Measurements from ENCODE around the gene PLA1A. TPM values are rescaled to one million over a fixed set of nuclear protein-coding genes. Genes with fewer than 3 reads are reported as not detected.

The PLA1A gene
- total RNA-seq, 5 donors from 2014 or later (not counting 1 experiment from before 2014, with no cell fraction given), result not detected

DNA sequence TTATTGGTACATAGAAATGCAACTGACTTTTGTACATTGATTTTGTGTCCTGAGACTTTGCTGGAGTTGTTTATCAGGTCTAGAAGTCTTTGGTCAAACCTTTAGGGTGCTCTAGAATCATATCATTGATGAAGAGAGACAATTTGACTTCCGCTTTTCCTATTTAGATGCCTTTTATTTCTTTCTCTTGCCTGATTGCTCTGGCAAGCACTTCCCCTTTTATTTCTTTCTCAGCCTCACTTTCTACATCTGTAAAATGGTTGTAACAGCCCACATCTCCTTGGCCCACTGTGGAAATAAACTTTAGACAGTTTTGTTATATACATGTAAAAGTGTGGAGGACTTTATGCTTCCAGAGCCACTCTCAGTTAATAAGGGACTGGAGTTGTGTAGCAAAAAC is 14.0 kb downstream of the PLA1A start:
- no peaks in the 10 kb centered on the region for H3K9me3 ChIP-seq
- no peaks in the 10 kb centered on the region for H3K4me1 ChIP-seq (ENCODE audit: control insufficient read depth in 1 of 2, extremely low read depth in 1 of 2, insufficient read depth in 2 of 2, low read length in 2 of 2)
- WGBS (ENCODE audit: insufficient coverage), result no CpG with 5 or more reads among the region's 1 CpG
- ATAC-seq (replicated peaks in 1 of 4) (no peak), DNase-seq (no peak)
- no peaks in the 10 kb centered on the region for H3K36me3 ChIP-seq (ENCODE audit: control insufficient read depth in 2 of 2, extremely low read depth in 1 of 2, insufficient read depth in 1 of 2, low read length in 1 of 2)
- no peaks in the 10 kb centered on the region for H3K4me1 Mint-ChIP-seq
- no peak overlapping the region for H3K27ac Mint-ChIP-seq
- no peak overlapping the region for H3K4me3 Mint-ChIP-seq
- peaks cover 19 to 31% of the 10 kb centered on the region in 2 donors for H3K27me3 Mint-ChIP-seq
- no peak overlapping the region for H3K27ac ChIP-seq (ENCODE audit: low read length)
- no peaks in the 10 kb centered on the region for H3K36me3 Mint-ChIP-seq
- peaks cover 0 to 9% of the 10 kb centered on the region in 2 experiments for H3K27me3 ChIP-seq (replicated peaks in 1 of 2; ENCODE audit: control insufficient read depth in 2 of 2, extremely low read depth in 1 of 2, insufficient read depth in 2 of 2, low read length in 1 of 2)
- no peak overlapping the region for H3K4me3 ChIP-seq (ENCODE audit: control insufficient read depth in 1 of 2, extremely low read depth in 1 of 2, low read length in 1 of 2)
- CTCF ChIA-PET, result no interaction called here
- POLR2A ChIA-PET, result no interaction called here
- no peaks in the 10 kb centered on the region for H3K9me3 Mint-ChIP-seq

DNA sequence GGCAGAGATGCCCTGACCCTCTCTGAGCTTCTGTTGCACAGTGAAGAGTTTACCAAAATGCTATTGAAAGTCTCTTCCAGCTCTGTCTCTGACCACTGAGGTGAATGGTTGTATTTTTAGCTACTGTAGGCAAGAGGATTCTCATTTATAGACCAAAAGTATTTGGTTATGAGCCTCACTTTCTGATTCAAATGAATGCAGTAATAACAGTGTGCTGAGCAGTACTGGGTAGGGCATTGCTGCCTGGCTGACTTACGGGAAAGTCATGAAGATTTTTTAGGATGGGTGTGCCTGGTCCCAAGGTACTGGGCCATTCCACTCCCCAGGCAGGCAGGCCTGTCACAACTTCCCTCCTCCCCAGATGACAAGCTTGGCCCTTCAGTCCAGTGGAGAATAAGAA is 15.5 kb downstream of the PLA1A start:
- Histone ChIP-seq H3K4me3 (ENCODE audit: control insufficient read depth in 1 of 2, extremely low read depth in 1 of 2, low read length in 1 of 2) (no peak overlapping the region), H3K27me3 (replicated peaks in 1 of 2; ENCODE audit: control insufficient read depth in 2 of 2, extremely low read depth in 1 of 2, insufficient read depth in 2 of 2, low read length in 1 of 2) (peaks cover 0 to 7% of the 10 kb centered on the region in 2 experiments), H3K36me3 (ENCODE audit: control insufficient read depth in 2 of 2, extremely low read depth in 1 of 2, insufficient read depth in 1 of 2, low read length in 1 of 2) (no peaks in the 10 kb centered on the region), H3K27ac (ENCODE audit: low read length) (no peak overlapping the region), H3K4me1 (ENCODE audit: control insufficient read depth in 1 of 2, extremely low read depth in 1 of 2, insufficient read depth in 2 of 2, low read length in 2 of 2) (no peaks in the 10 kb centered on the region), H3K9me3 (no peaks in the 10 kb centered on the region)
- no peaks in the 10 kb centered on the region for H3K36me3 Mint-ChIP-seq
- no peaks in the 10 kb centered on the region for H3K4me1 Mint-ChIP-seq
- ATAC-seq (replicated peaks in 1 of 4) (no peak), DNase-seq (no peak)
- no peak overlapping the region for H3K27ac Mint-ChIP-seq
- no peaks in the 10 kb centered on the region for H3K9me3 Mint-ChIP-seq
- POLR2A ChIA-PET, result no interaction called here
- WGBS (ENCODE audit: insufficient coverage), result no CpG with 5 or more reads among the region's 1 CpG
- peaks cover 17 to 27% of the 10 kb centered on the region in 2 donors for H3K27me3 Mint-ChIP-seq
- no peak overlapping the region for H3K4me3 Mint-ChIP-seq
- CTCF ChIA-PET, result no interaction called here

DNA sequence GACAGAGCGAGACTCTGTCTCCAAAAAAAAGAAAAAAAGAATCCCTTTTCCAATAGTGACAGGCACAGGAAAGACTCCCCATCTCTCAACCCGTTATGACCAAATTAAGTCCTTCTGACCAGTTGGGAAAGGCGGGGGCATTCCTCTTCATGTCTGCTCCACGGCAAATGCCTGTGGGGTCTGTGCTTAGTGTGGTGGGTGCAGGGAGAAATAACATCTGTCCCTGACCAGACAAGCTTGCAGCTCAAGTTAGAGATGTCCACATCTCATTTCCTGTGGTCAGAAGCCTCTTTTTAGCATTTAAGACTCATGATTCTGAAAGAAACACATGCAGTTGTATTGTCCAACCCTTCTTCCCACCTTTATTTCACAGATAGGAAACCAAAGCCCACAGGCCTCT is 16.2 kb downstream of the PLA1A start:
- 100% methylated on average over 1 of the region's 4 CpGs for WGBS (ENCODE audit: insufficient coverage)
- DNase-seq (no peak), ATAC-seq (replicated peaks in 1 of 4) (no peak)
- CTCF ChIA-PET, result interaction anchor here in 1 of 2 donors (0.7 kb wide), 1 partner anchor 951 kb away, joined by 6 read pairs; no protein-coding TSS in a partner anchor
- no peaks in the 10 kb centered on the region for H3K36me3 Mint-ChIP-seq
- Histone ChIP-seq H3K4me1 (ENCODE audit: control insufficient read depth in 1 of 2, extremely low read depth in 1 of 2, insufficient read depth in 2 of 2, low read length in 2 of 2) (no peaks in the 10 kb centered on the region), H3K36me3 (ENCODE audit: control insufficient read depth in 2 of 2, extremely low read depth in 1 of 2, insufficient read depth in 1 of 2, low read length in 1 of 2) (no peaks in the 10 kb centered on the region), H3K27ac (ENCODE audit: low read length) (no peak overlapping the region), H3K9me3 (no peaks in the 10 kb centered on the region), H3K4me3 (ENCODE audit: control insufficient read depth in 1 of 2, extremely low read depth in 1 of 2, low read length in 1 of 2) (no peak overlapping the region), H3K27me3 (replicated peaks in 1 of 2; ENCODE audit: control insufficient read depth in 2 of 2, extremely low read depth in 1 of 2, insufficient read depth in 2 of 2, low read length in 1 of 2) (peaks cover 0 to 10% of the 10 kb centered on the region in 2 experiments)
- H3K27me3 Mint-ChIP-seq, result peaks cover 13 to 23% of the 10 kb centered on the region in 2 donors
- no peak overlapping the region for H3K27ac Mint-ChIP-seq
- H3K4me1 Mint-ChIP-seq, result no peaks in the 10 kb centered on the region
- POLR2A ChIA-PET, result no interaction called here
- H3K4me3 Mint-ChIP-seq, result no peak overlapping the region
- no peaks in the 10 kb centered on the region for H3K9me3 Mint-ChIP-seq

DNA sequence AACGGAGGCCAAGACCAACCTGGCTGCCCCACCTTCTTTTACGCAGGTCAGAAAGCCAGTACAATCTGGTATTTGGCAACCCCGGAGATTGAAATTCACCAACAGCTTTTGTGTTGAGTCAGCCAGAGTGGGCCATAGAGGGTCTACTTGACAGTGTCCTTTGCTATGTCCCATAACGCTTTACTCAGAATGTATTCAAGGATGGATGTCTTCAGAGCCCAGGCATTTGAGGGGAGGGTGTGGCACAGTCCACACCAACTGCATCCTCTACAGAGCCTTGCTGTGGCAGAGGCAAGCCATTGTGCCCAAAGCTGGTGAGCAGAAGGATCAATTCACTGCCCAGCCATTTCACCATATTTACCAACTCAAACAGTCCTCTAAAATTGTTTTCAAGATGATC is 18.4 kb downstream of the PLA1A start:
- Mint-ChIP-seq H3K27ac (no peak overlapping the region), H3K4me3 (no peak overlapping the region), H3K4me1 (no peaks in the 10 kb centered on the region), H3K36me3 (no peaks in the 10 kb centered on the region), H3K27me3 (peaks cover 10 to 32% of the 10 kb centered on the region in 2 donors), H3K9me3 (no peaks in the 10 kb centered on the region)
- CTCF ChIA-PET, result no interaction called here
- H3K4me1 ChIP-seq (ENCODE audit: control insufficient read depth in 1 of 2, extremely low read depth in 1 of 2, insufficient read depth in 2 of 2, low read length in 2 of 2), result no peaks in the 10 kb centered on the region
- H3K27me3 ChIP-seq (replicated peaks in 1 of 2; ENCODE audit: control insufficient read depth in 2 of 2, extremely low read depth in 1 of 2, insufficient read depth in 2 of 2, low read length in 1 of 2), result peaks cover 0 to 16% of the 10 kb centered on the region in 2 experiments
- H3K4me3 ChIP-seq (ENCODE audit: control insufficient read depth in 1 of 2, extremely low read depth in 1 of 2, low read length in 1 of 2), result no peak overlapping the region
- no peak overlapping the region for H3K27ac ChIP-seq (ENCODE audit: low read length)
- POLR2A ChIA-PET, result no interaction called here
- DNase-seq (no peak), ATAC-seq (replicated peaks in 1 of 4) (no peak)
- H3K36me3 ChIP-seq (ENCODE audit: control insufficient read depth in 2 of 2, extremely low read depth in 1 of 2, insufficient read depth in 1 of 2, low read length in 1 of 2), result no peaks in the 10 kb centered on the region
- 70% methylated on average over 3 of the region's 4 CpGs for WGBS (ENCODE audit: insufficient coverage)
- H3K9me3 ChIP-seq, result no peaks in the 10 kb centered on the region

GRCh38 chr3:119619094-119619493 is 21.4 kb downstream of the PLA1A start:
- Histone ChIP-seq H3K4me3 (ENCODE audit: control insufficient read depth in 1 of 2, extremely low read depth in 1 of 2, low read length in 1 of 2) (no peak overlapping the region), H3K9me3 (no peaks in the 10 kb centered on the region), H3K27me3 (replicated peaks in 1 of 2; ENCODE audit: control insufficient read depth in 2 of 2, extremely low read depth in 1 of 2, insufficient read depth in 2 of 2, low read length in 1 of 2) (peaks cover 0 to 12% of the 10 kb centered on the region in 2 experiments), H3K4me1 (ENCODE audit: control insufficient read depth in 1 of 2, extremely low read depth in 1 of 2, insufficient read depth in 2 of 2, low read length in 2 of 2) (no peaks in the 10 kb centered on the region), H3K27ac (ENCODE audit: low read length) (no peak overlapping the region), H3K36me3 (ENCODE audit: control insufficient read depth in 2 of 2, extremely low read depth in 1 of 2, insufficient read depth in 1 of 2, low read length in 1 of 2) (no peaks in the 10 kb centered on the region)
- peaks cover 3 to 16% of the 10 kb centered on the region in 2 donors for H3K27me3 Mint-ChIP-seq
- no peak overlapping the region for H3K4me3 Mint-ChIP-seq
- H3K36me3 Mint-ChIP-seq, result no peaks in the 10 kb centered on the region
- DNase-seq (no peak), ATAC-seq (replicated peaks in 1 of 4) (no peak)
- no peak overlapping the region for H3K27ac Mint-ChIP-seq
- CTCF ChIA-PET, result no interaction called here
- no peaks in the 10 kb centered on the region for H3K9me3 Mint-ChIP-seq
- H3K4me1 Mint-ChIP-seq, result no peaks in the 10 kb centered on the region
- POLR2A ChIA-PET, result no interaction called here
- WGBS (ENCODE audit: insufficient coverage), result 80% methylated on average over 5 of the region's 7 CpGs

DNA sequence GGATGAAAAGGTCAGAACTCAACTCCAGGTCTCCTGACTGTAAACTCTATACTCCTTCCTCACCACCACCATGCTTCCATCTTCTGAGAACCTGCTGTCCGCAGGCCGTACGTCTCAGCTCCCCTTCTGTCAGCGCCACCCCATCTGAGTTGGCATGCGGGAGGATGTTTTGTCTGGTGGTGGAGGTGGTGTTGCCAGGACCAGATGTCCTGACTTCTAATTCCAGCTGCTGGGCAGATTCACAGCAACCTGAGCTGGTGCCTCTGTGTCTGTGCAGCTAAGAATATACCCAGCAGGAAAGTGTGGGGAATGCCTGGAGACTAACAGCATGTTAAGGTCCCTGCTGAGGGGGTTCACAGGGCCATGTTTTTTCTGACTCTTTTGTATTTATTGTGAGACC is 23.2 kb downstream of the PLA1A start:
- Histone ChIP-seq H3K27ac (ENCODE audit: low read length) (no peak overlapping the region), H3K4me1 (ENCODE audit: control insufficient read depth in 1 of 2, extremely low read depth in 1 of 2, insufficient read depth in 2 of 2, low read length in 2 of 2) (no peaks in the 10 kb centered on the region), H3K4me3 (ENCODE audit: control insufficient read depth in 1 of 2, extremely low read depth in 1 of 2, low read length in 1 of 2) (no peak overlapping the region), H3K36me3 (ENCODE audit: control insufficient read depth in 2 of 2, extremely low read depth in 1 of 2, insufficient read depth in 1 of 2, low read length in 1 of 2) (no peaks in the 10 kb centered on the region), H3K9me3 (no peaks in the 10 kb centered on the region), H3K27me3 (replicated peaks in 1 of 2; ENCODE audit: control insufficient read depth in 2 of 2, extremely low read depth in 1 of 2, insufficient read depth in 2 of 2, low read length in 1 of 2) (peaks cover 0 to 15% of the 10 kb centered on the region in 2 experiments)
- peaks cover 0 to 6% (median 0%) of the 10 kb centered on the region in 3 donors for H3K4me1 Mint-ChIP-seq
- 100% methylated on average over 1 of the region's 5 CpGs for WGBS (ENCODE audit: insufficient coverage)
- H3K27me3 Mint-ChIP-seq, result peaks cover 2 to 18% of the 10 kb centered on the region in 2 donors
- POLR2A ChIA-PET, result no interaction called here
- H3K27ac Mint-ChIP-seq, result no peak overlapping the region
- no peak for DNase-seq
- no peak overlapping the region for H3K4me3 Mint-ChIP-seq
- H3K36me3 Mint-ChIP-seq, result no peaks in the 10 kb centered on the region
- ATAC-seq (replicated peaks in 1 of 4), result no peak
- CTCF ChIA-PET, result interaction anchor here in 1 of 2 donors (0.6 kb wide), 1 partner anchor 358 kb away, joined by 3 read pairs; no protein-coding TSS in a partner anchor
- no peaks in the 10 kb centered on the region for H3K9me3 Mint-ChIP-seq

Measured in T-cell (primary cell).